Gastroesophageal sphincter (tissue), 3 donors: ENCODE measurements around the gene NAV2.

Source experiments
- POLR2A ChIP-seq, 2 donors: fragments of 450-650 bp; IDR thresholded peaks; one replicate each; pipeline ENCODE4 v1.6.1; 2017; ENCODE audit warnings: antibody characterized with exemption in 2 of 2, mild to moderate bottlenecking in 2 of 2, moderate library complexity in 1 of 2
- TF ChIP-seq, protein P1 (sequence below), 4 experiments: fragments of 200-600 bp in 2 of 4; fragments of 450-650 bp in 2 of 4; sonication (generic) in 1 of 4; IDR thresholded peaks; one replicate each; pipeline ENCODE4 v1.5.1; 2017 to 2019; ENCODE audit warnings: antibody characterized with exemption in 4 of 4, mild to moderate bottlenecking in 2 of 4, moderate library complexity in 2 of 4

- TF ChIP-seq, protein P1, sequence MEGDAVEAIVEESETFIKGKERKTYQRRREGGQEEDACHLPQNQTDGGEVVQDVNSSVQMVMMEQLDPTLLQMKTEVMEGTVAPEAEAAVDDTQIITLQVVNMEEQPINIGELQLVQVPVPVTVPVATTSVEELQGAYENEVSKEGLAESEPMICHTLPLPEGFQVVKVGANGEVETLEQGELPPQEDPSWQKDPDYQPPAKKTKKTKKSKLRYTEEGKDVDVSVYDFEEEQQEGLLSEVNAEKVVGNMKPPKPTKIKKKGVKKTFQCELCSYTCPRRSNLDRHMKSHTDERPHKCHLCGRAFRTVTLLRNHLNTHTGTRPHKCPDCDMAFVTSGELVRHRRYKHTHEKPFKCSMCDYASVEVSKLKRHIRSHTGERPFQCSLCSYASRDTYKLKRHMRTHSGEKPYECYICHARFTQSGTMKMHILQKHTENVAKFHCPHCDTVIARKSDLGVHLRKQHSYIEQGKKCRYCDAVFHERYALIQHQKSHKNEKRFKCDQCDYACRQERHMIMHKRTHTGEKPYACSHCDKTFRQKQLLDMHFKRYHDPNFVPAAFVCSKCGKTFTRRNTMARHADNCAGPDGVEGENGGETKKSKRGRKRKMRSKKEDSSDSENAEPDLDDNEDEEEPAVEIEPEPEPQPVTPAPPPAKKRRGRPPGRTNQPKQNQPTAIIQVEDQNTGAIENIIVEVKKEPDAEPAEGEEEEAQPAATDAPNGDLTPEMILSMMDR (IDR thresholded peaks at IDR 0.05), result no peak
- TF ChIP-seq POLR2A (IDR thresholded peaks at IDR 0.05), result no peak
Observed at GRCh38 chr11:19718951-19719350, 6.3 kb downstream of the NAV2 start.
